Endometrial microvascular endothelial cells (primary cell): ENCODE measurements around the gene TUBA4B. TPM values are rescaled to one million over a fixed set of nuclear protein-coding genes. Genes with fewer than 3 reads are reported as not detected.

Experiments
- in situ Hi-C: cut with HindIII; loops from 2 replicates; pipeline ENCODE4 v1.10.0; 2017; ENCODE audit warnings: low sequenced_read_pairs, low pct_unique_long_range_greater_than_20kb; ENCODE audit errors: inconsistent ontology term
- total RNA-seq: library from RNA; depleted of rRNA; stranded (reverse); fragments of >200 nt; gene quantifications from one replicate; pipeline ENCODE4 v1.2.3, GENCODE V29; 2015; ENCODE audit errors: inconsistent ontology term

TUBA4B gene
- total RNA-seq: not detected

DNA sequence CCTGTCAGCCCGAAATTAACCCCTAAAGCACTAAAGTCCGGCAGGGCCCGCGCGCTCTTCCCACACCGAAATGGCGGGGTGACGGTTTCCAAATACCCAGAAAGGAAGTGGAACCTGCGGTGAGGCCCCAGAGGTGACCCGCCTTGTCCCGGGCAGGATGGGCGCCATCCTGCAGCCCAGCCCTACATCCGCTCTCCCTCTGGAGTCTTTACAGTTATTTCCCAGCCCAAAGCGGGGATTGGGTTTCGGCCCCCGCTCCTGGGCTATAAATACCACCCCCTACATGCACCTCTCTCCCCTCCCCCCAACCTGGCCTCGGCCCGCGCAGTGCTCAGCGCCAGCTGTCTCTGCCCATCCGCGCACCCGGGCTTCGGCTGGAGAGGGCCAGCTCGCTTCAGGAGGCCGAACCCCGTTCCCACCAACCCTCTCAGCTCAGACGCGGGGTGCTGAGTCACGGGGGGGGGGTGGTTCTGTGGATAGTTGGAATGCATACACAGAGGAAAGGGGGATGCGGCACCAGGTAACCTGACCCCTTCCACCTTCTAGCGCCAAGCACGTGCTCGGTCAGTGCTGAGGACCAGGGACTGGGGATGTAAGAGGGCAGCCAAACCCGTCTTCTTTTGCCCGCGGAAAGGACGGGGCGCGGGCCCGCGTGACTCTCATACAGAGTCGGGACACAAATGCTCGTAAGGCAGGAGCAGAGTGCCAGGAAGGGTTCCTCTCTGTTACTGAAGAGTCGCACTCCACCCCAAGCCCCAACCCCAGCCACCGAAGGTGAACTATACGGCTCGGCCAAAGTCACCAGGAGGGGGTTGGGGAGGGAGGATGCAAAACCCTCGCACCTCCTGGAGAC is at the start of gene TUBA4B:
TSS of gene TUBA4B (plus strand) at position 344 of the 853 bp plus-strand sequence. CDS start at position 509, 165 bp downstream.
- in situ Hi-C loops: no loop called here

DNA sequence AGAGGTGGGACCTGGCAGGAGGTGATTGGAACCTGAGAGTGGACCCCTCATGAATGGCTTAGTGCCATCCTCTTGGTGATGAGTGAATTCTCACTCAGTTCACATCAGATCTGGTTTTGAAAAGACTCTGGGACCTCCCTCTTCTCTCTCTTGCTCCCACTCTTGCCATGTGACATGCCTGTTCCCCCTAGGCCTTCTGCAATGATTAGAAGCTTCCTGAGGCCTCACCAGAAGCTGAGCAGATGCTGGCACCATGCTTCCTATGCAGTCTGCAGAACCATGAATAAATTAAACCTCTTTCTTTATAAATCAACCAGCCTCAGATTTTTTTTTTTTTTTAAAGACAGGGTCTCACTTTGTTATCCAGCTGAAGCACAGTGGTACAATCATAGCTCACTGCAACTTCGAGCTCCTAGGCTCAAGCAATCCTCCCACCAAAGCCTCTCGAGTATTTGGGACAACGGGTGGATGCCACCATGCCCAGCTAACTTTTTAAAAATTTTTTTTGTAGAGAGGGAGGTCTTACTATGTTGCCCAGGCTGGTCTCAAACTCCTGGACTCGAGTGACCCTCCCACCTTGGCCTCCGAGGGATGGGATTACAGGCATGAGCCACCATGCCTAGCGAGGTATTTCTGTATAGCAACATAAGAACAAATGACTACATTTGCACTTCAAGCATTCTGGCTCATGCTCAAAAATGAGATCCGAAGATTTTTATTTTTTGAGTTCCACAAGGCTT is 48.4 kb upstream of the TUBA4B start:
- in situ Hi-C loops: no loop called here

DNA sequence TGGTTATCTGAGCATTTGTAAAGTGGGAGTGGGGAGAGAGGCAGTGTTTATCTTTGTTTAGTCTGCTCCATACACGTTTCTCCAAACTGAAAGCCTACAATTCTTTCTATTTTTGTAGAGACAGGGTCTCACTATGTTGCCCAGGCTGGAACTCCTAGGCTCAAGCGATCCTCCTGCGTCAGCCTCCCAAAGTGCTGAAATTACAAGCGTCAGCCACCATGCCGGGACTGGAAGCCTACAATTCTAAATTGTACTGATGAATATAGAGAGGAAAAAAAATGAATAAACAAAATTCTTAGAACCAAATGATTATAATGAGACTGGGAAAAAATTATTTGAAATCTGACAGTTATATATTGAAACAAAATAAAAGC is 47.9 kb upstream of the TUBA4B start:
- in situ Hi-C loops: no loop called here

DNA sequence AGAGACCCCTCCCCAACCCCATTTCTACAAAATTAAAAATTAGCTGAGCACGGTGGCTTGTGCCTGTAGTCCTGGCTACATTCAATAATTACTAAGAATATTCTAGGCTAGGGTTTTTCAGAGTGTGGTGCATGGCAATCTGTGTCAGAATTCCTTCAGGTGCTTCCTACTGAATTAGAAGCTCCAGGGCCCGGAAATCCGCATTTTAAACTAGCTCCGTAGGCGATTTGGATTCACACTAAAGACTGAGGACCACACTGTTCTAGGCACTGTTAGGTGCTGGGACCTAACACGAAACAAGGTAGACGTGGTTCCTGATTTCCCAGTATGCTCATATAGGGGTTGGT is 47.1 kb upstream of the TUBA4B start:
- in situ Hi-C loops: no loop called here

DNA sequence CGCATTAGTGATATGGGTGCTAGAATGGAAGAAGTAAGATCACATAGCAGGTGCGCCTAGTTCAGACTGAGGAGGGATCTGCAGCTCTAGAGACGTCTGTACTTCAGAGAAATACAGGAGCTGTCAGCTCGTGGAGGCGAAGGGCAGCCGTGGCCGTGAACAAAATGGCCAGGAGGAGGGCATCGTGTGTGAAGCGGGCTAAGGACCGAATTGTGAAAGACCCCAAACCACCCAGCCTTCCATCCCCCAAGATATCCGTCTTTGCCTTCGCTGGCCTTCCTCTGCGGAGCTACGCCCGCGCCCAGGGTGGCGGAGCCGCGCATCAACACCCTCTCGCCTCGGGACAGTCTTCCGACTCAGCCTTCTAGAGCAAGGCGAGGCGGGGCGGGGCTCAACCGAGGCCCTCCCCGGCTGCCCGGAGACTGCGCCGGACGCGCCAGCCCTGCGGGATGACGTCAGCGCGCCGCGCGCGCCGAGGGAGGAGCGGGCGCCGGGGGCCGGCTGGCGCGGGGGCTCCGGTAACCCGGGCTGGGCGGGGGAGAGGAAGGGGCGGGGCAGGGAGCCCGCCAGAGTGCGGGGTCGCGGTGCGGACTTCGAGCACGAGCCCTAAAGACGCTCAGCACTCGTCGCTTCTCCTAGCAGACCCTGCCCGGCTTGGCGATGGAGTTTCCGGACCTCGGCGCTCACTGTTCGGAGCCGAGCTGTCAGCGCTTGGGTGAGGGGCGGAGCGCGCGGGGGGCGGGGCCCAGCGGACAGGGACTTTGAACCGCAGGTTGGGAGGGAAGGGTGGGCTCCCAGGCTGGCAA is 46.5 kb upstream of the TUBA4B start, which contains the start of gene ZFAND2B:
TSS of gene ZFAND2B (plus strand) at position 455 of the 806 bp plus-strand sequence. CDS start at position 661, 206 bp downstream.
- in situ Hi-C loops: no loop called here

DNA sequence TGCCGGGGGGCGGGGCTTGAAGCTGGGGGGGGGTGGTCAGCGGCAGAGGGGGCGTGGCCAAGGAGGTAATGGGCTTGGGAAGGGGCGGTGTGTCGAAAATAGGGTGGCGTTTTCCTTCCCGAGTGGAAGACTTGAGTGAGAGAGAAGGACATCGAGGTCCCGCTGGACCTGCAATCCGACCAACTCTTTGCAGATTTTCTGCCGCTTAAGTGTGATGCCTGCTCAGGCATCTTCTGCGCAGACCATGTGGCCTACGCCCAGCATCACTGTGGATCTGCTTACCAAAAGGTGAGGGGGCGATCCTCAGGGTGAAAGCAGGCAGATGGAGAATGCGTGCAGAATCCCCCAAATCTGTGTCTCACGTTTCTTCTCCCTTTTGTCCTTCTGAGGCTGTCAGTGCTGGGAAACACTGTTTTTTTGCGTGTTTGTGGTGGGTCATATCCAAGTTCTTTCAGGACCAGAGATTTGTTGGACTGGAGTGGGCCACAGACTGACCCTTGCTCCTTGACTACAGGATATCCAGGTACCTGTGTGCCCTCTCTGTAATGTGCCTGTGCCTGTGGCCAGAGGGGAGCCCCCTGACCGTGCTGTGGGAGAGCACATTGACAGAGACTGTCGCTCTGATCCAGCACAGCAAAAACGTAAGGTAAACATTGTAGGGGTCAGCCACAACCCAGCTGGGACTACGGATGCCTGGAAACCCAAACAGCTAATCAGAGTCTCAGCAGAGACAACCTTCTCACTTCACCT is 45.7 kb upstream of the TUBA4B start:
- in situ Hi-C loops: no loop called here

DNA sequence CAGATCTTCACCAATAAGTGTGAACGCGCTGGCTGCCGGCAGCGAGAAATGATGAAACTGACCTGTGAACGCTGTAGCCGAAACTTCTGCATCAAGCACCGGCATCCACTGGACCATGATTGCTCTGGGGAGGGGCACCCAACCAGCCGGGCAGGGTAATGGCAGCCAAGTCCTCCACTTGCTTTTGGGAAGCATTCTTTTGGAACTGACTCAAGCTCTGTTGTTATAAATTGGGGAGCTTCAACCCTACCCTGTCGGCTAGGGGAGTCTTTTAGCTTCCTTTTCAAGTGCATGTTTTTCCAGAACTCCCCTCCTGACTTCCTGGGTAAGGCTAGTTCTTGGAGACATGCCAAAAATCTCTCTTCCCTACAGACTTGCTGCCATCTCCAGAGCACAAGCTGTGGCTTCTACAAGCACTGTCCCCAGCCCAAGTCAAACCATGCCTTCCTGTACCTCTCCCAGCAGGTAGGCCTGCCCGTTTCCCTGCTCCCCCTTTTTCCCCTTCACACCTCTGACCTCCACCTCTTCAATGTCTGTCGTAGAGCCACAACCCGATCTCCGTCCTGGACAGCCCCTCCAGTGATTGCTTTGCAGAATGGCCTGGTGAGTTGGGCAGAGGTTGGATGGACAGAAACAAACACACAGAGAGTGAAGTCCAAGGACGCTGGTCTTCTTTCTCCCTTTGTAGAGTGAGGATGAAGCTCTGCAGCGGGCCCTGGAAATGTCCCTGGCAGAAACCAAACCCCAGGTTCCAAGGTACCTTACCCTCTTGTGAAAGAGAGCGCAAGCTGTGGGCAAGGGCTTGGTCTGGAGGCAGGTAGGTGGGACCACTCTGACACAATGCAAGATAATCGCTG is 44.9 kb upstream of the TUBA4B start:
- in situ Hi-C loops: no loop called here

DNA sequence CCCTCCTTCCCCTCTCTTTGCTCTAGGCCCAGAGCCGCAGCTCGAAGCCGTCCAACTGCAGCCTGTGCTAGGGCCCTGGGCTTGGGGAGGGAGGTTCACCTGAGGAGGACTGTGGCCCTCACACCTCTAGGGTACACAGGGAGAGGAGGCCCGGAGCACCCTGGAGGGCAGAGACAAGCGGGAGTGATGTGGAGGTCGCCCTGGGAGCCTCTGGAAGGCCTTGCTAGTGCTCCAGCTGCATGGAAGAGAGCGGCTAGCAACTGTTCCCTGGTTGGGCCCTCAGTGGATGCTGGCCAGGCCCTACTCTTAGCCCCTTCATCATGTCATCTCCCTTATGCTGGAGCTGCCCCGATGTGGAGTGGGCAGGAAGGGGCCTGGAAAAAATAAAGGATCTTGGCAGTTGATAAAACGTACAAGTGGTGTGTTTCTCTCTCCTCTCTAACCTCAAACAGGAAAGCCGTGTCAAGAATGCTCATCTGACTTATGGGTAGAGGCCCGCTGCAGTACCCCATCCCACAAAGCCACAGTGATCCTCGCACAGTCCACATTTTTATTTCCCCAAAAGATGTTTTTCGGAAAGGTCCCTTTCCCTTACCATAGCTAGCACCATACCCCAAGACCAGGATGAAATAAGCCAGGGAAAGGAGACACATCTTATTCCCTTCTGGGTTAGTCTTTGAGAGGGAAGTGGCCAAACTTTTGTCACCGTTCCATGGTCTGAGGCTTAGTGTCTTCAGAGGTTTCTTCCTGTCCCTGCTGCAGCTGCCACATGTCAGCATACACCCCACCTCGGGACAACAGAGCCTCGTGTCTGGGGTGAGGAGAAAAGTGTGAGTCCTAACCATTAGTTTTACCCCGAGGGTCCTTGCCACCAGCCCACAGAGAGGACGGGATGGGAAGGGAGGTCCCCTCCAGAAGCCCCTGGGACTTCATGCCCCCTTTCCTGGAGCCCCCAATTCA is 43.5 kb upstream of the TUBA4B start:
- in situ Hi-C loops: no loop called here

DNA sequence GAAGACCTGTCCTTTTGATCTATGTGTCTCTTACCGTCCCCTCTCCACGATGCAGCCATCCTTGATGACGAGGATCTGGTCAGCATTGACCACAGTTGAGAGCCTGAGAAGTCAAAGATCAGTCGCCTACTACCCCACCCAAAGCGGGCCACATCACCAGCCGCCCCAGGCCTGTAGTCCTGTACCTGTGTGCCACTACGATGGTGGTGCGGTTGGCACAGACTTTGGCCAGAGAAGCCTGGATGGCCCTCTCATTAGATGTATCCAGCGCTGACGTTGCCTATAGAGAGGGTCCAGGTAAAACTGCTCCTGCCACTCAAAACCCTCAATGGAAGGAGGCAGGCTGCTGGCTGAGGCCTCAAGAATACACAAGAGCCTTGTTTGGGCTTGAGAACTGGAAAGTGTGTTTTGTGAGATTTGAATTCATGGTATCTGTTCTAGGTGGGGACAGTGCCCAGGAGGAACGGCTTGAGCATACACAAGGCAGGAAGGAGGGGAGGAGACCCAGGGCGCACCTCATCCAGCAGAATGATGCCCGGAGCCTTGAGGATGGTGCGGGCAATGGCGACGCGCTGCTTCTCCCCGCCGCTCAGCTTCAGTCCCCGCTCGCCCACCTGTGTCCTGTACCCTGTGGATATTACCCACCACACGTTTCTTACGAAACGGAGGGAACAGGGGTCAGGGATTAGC is 42.7 kb upstream of the TUBA4B start:
- in situ Hi-C loops: no loop called here

DNA sequence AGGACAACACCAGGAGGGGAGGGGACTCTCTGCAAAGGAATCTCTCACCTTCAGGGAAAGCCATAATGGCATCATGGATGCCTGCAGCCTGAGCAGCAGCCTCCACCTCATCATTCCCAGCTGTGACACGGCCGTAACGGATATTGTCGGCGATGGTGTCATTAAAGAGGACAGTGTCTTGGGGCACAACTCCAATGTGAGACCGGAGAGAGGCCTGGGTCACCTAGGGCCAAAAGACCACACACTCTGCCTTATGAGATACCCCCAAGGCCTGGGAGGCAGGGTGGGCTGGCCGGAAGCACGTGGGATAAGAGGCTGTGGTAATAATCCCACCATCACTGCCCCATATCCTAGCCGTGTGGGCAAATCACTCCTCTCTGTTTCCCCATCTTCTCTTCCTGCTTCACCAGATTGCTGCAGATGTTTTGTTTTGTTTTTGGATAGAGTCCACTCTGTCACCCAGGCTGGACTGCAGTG is 42.1 kb upstream of the TUBA4B start:
- in situ Hi-C loops: no loop called here

DNA sequence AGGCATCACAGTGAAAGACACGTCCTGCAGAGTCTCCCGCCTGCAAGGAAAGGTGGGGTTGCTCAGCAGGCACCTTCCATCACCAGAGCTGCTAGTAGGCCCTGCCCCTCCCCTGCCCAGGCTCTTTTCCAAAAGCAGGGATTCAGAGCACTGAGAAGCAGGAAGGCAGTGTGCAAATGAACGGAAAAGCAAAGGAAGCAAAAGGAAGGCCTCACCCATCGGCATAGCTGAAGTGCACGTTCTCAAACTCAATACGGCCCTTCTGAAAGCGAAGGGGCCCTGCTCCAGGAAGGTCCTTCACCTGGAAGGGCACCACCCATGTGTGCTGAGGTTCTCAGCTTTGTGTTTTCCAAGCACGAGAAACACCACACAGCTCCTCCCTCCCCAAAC is 40.0 kb upstream of the TUBA4B start:
- in situ Hi-C loops: no loop called here

DNA sequence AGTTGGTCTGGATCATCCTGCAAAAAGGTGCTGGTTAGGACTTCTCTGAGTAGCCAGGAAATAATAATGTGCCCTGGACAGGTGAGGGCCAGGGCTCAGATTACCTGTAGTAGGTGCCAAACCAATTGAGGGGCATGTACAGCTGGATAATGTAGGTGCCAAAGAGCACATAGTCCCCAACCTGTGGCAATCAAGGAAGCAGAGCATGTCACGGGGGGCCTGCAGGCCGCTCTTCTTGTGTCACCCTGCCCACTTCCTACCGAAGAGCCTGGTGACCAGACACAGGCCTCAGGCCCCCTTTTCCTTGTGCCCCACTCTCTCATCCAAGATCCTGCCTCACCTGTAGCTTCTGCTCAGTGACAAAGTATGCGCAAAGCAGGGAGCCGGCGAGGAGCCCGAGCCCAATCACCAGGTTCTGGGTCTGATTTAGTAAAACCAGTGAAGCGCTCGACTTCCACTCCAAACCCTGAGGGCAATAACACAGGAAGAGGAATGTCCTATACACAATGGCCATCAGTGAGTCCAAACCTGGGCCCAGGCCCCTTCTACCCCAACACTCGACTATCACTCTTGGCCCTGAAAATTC is 39.5 kb upstream of the TUBA4B start:
- in situ Hi-C loops: no loop called here

DNA sequence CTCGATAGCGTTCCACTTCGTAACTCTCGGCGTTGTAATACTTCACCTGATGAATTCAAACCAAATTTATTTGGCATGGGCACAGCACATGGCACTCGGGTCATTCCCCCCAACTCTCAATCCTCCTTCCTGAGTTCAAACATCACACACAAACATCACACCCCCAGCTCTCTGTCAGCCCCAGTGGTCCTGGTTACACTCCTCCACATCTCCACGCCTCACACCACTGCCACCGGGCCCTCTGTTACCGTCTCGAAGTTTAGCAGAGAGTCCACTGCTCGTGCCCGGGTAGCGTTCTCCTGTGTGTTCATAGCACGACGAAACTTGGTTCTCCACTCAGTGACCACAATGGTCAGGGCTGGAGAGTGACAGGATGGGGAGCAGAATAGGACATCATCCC is 38.9 kb upstream of the TUBA4B start:
- in situ Hi-C loops: no loop called here

DNA sequence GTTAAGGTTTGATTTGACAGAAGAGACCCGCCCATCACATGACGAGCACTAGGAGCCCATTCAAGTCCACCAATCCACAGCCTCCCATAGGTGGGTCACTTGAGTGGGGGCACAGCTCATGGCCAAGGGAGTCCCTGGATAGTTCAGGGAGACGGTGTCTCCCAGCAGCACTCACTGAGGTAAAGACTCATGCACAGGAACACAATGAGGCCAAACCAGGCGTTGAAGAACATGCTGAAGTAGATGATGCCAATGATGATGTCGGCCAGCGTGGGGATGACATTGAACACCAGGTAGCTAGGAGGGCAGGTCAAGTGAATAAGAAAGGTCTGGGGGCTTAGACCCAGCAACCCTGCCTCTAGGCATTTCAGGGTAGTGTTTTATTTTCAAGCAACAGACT is 38.3 kb upstream of the TUBA4B start:
- in situ Hi-C loops: no loop called here

DNA sequence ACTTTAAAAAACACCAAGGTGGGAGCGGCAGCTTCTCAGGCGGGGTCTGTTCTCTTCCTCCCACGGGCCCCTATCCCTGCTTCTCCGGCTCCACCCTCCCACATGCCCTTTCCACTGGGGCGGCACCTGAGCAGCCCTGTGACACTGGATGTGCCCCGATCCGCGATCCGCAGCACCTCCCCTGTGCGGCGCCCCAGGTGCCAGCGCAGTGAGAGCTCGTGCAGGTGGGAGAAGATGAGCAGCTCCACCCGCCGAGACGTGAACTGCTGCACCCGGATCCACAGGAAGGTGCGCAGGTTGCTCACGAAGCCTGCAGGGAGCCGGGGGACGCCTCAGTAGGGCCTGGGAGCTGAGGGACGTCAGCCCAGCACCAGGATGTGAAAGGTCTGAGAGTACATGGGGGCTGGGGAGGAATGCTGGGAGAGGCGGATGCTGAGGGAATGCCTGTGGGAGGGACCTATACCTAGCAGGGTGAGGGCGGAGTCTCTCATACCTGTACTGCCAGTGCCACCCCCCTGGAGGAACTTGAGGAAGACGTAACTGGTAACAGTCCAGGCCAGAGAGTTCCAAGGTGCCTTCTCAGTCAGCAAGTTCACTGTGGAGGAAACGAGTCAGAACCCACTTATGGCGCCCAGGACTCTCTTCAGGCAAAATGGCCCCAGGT is 37.0 kb upstream of the TUBA4B start:
- in situ Hi-C loops: no loop called here
